SU-DHL-6 (cell line): ENCODE data around the gene C6orf120.

Experiments used
- H2AFZ ChIP-seq: fragments of 200-600 bp; sonication (generic); 2 replicates; pipeline ENCODE4 v1.6.1; 2014; ENCODE audit warnings: low read depth, mild to moderate bottlenecking, moderate library complexity, mixed read lengths, antibody characterized with exemption, low read length; ENCODE audit not compliant: severe bottlenecking
- H3F3A ChIP-seq: fragments of 200-600 bp; shearing (Covaris generic); 2 replicates; pipeline ENCODE4 v1.6.0; 2016; ENCODE audit warnings: antibody characterized with exemption, mild to moderate bottlenecking; ENCODE audit not compliant: insufficient read depth
- H3K27ac ChIP-seq: fragments of 200-600 bp; sonication (generic); 2 replicates; pipeline ENCODE4 v1.5.1; 2016; ENCODE audit warnings: low read depth, mild to moderate bottlenecking, low read length, moderate library complexity, mixed read lengths
- H3K27me3 ChIP-seq: fragments of 200-600 bp; sonication (generic), shearing (Covaris generic); 2 replicates; pipeline ENCODE4 v1.6.0; 2014; ENCODE audit warnings: mild to moderate bottlenecking, low read length
- H3K36me3 ChIP-seq: fragments of 200-600 bp; sonication (generic); 2 replicates; pipeline ENCODE4 v1.6.1; 2014; ENCODE audit warnings: mild to moderate bottlenecking, low read length, mixed read lengths
- H3K4me2 ChIP-seq: fragments of 300-600, 200-600 bp; shearing (Covaris generic), sonication (generic); 2 replicates; pipeline ENCODE4 v1.6.0; 2014; ENCODE audit warnings: low read length, low read depth, mild to moderate bottlenecking; ENCODE audit not compliant: poor library complexity, severe bottlenecking
- H3K4me3 ChIP-seq: fragments of 200-600 bp; sonication (generic); 2 replicates; pipeline ENCODE4 v1.5.1; 2014; ENCODE audit warnings: antibody characterized with exemption, low read length, mild to moderate bottlenecking, mixed read lengths; ENCODE audit not compliant: insufficient read depth, poor library complexity, severe bottlenecking
- H3K79me2 ChIP-seq: fragments of 200-600 bp; sonication (generic); 2 replicates; pipeline ENCODE4 v1.6.1; 2014; ENCODE audit warnings: mild to moderate bottlenecking, low read length, moderate library complexity; ENCODE audit not compliant: insufficient read depth
- H3K9ac ChIP-seq: fragments of 200-600 bp; sonication (generic); 2 replicates; pipeline ENCODE4 v1.7.0; 2014; ENCODE audit warnings: mild to moderate bottlenecking, low read length
- H3K9me2 ChIP-seq: fragments of 200-600 bp; sonication (generic); replicated peaks from 2 replicates; pipeline ENCODE4 v1.6.1; 2014; ENCODE audit warnings: low read length; ENCODE audit not compliant: insufficient read depth
- H3K9me3 ChIP-seq: fragments of 200-600 bp; sonication (generic); 2 replicates; pipeline ENCODE4 v1.6.1; 2014; ENCODE audit warnings: low read length, mixed read lengths; ENCODE audit not compliant: insufficient read depth
- H4K20me1 ChIP-seq: fragments of 200-600 bp; sonication (generic); 2 replicates; pipeline ENCODE4 v1.6.1; 2014; ENCODE audit warnings: low read depth, mild to moderate bottlenecking, antibody characterized with exemption, low read length, moderate library complexity, mixed read lengths
- EZH2phosphoT487 ChIP-seq: fragments of 200-600 bp; sonication (generic), shearing (Covaris generic); conservative IDR thresholded peaks from 2 replicates; pipeline ENCODE4 v1.6.1; 2018; ENCODE audit warnings: mild to moderate bottlenecking, antibody characterized with exemption, low read length, moderate library complexity, mixed read lengths
- TF ChIP-seq, protein P1 (sequence below): fragments of 200-600 bp; sonication (generic); IDR thresholded peaks from one replicate; pipeline ENCODE4 v1.5.1; 2017; ENCODE audit warnings: antibody characterized with exemption, mild to moderate bottlenecking, low read length, moderate library complexity; ENCODE audit not compliant: insufficient read depth, poor library complexity, severe bottlenecking

Gene C6orf120

DNA sequence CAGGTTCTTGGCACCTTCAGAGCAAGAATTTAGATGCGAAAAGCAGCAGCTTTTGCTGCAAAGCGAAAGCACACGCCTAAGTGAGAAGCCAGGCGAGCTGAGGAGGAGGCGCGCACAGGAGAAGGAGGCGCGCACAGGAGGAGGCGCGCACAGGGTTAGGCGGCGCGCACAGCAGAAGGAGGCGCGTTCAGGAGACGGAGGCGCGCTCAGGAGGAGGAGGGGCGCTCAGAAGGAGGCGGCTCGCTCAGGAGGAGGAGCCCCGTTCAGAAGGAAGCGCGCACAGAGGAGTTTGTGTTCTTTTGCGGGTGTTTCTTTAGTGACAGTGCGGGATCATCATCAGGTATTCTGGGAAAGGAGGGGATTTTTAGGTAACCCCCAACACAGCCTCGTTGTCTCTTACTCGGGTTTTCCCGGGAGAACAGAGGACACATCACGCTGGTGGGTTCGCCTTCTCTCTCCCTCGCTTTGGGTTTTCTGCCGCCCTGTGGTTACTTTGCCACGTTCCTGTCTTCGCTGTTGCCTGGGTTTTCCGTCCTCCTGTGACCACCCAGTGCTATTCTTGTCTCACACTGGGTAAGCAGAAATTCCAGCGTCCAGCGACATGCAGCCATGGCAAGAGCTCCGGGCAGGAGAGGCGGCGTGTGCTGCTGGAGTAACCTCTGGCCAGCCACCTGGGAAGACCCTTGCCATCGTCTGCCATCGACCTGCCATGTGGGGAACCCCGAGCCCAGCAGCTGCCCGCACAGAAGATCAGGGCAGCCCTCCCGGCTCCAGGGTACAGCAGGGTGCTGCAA lies 47.1 kb upstream of the C6orf120 start:
- Histone ChIP-seq H3K79me2 (no peaks in the 10 kb centered on the region), H3K9me3 (no peaks in the 10 kb centered on the region), H3F3A (no peaks in the 10 kb centered on the region), H3K36me3 (peaks cover 7% of the 10 kb centered on the region; the same call in 1 of the 2 replicates), H3K27me3 (no peaks in the 10 kb centered on the region), H3K4me2 (no peak overlapping the region), H3K9me2 (no peaks in the 10 kb centered on the region), H3K27ac (no peak overlapping the region), H2AFZ (no peak overlapping the region), H3K9ac (no peak overlapping the region), H4K20me1 (no peaks in the 10 kb centered on the region), H3K4me3 (no peak overlapping the region)
- no peak for TF ChIP-seq EZH2phosphoT487
- TF ChIP-seq, protein P1, sequence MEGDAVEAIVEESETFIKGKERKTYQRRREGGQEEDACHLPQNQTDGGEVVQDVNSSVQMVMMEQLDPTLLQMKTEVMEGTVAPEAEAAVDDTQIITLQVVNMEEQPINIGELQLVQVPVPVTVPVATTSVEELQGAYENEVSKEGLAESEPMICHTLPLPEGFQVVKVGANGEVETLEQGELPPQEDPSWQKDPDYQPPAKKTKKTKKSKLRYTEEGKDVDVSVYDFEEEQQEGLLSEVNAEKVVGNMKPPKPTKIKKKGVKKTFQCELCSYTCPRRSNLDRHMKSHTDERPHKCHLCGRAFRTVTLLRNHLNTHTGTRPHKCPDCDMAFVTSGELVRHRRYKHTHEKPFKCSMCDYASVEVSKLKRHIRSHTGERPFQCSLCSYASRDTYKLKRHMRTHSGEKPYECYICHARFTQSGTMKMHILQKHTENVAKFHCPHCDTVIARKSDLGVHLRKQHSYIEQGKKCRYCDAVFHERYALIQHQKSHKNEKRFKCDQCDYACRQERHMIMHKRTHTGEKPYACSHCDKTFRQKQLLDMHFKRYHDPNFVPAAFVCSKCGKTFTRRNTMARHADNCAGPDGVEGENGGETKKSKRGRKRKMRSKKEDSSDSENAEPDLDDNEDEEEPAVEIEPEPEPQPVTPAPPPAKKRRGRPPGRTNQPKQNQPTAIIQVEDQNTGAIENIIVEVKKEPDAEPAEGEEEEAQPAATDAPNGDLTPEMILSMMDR: no peak

DNA sequence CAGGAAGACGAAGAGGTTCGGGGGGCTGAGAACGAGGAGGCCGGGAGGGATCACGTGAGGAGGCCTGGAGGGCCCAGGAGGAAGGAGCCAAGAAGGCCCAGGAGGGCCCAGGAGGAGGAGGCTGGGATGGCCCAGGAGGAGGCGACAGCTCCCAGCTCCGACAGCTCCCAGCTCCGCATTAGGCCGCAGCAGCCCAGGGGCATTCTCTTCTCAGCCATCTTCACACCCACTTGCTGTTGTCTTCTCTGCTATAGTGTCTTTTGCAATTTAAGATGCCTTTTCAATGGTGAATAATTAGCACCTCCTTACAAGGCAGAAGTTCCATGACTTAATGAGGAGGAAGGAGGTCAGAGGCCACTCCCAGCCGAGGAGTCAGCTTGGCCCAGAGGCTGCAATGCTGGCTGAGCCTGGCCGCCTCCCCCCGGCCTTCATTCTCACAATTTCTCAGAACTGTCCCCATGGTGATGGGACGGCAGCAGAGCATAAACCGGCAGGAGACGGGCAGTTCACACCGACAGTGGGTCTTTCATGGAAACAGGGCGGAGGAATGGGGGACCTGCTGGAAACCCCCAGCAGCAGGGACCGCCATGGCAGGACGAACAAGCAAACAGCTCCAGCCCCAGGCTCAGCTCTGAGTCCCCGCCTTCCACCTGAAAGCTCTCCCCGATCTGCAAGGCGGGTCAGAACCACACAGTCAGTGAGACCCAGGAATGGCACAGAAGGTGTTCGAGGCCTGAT lies 45.2 kb upstream of the C6orf120 start:
- Histone ChIP-seq H3K9me3 (no peaks in the 10 kb centered on the region), H3K79me2 (no peaks in the 10 kb centered on the region), H4K20me1 (no peaks in the 10 kb centered on the region), H3K27me3 (no peaks in the 10 kb centered on the region), H3F3A (no peaks in the 10 kb centered on the region), H3K9me2 (no peaks in the 10 kb centered on the region), H3K27ac (no peak overlapping the region), H3K36me3 (peaks cover 7% of the 10 kb centered on the region; the same call in 1 of the 2 replicates), H3K9ac (no peak overlapping the region), H3K4me3 (no peak overlapping the region), H2AFZ (no peak overlapping the region), H3K4me2 (no peak overlapping the region)
- TF ChIP-seq, protein P1: no peak
- no peak for TF ChIP-seq EZH2phosphoT487

DNA sequence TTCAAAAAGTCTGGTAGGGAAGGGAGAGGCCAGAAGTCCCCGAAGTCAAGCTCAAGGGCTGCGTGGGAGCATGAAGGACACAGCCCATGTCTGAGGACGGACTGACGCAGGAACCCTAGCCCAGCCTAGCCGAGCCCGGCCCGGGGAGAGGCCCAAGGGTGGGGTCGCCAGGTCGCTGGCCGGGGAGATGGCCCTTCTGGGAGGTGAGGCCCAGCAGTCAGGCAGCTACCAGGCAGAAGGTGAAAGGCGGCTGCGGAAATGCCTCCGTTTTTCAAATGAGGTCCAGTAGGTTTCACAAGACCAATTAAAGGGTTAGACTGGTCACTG lies 44.7 kb upstream of the C6orf120 start:
- H3K27me3 ChIP-seq: no peaks in the 10 kb centered on the region
- no peaks in the 10 kb centered on the region for H3K9me2 ChIP-seq
- no peak overlapping the region for H2AFZ ChIP-seq
- H3K27ac ChIP-seq: no peak overlapping the region
- H3K9me3 ChIP-seq: no peaks in the 10 kb centered on the region
- H3K36me3 ChIP-seq: peaks cover 8% of the 10 kb centered on the region; the same call in 1 of the 2 replicates
- H3K79me2 ChIP-seq: no peaks in the 10 kb centered on the region
- H3K4me3 ChIP-seq: no peak overlapping the region
- no peaks in the 10 kb centered on the region for H3F3A ChIP-seq
- H3K4me2 ChIP-seq: no peak overlapping the region
- H4K20me1 ChIP-seq: no peaks in the 10 kb centered on the region
- no peak overlapping the region for H3K9ac ChIP-seq
- TF ChIP-seq, protein P1: no peak
- TF ChIP-seq EZH2phosphoT487: no peak
